ENCODE measurements around the gene MEX3C. TPM values are rescaled to one million over a fixed set of nuclear protein-coding genes. Genes with fewer than 3 reads are reported as not detected.

Gene MEX3C
- total and polyA plus RNA-seq, 3 experiments from 2014 or later = 11.1 to 69.8 (median 68.6) TPM

GRCh38 chr18:51171223-51171622 is 26.3 kb downstream of the MEX3C start:
- H3K9me3 Mint-ChIP-seq = no peaks in the 10 kb centered on the region
- H3K4me3 Mint-ChIP-seq = no peak overlapping the region
- H3K27ac Mint-ChIP-seq = no peak overlapping the region
- no peaks in the 10 kb centered on the region for H3K4me1 ChIP-seq (ENCODE audit: insufficient read depth, low read length)
- H3K4me3 ChIP-seq (ENCODE audit: low read length) = no peak overlapping the region
- ChIA-PET CTCF (interaction anchor here (1.0 kb wide), 1 partner anchor 26 kb away, joined by 3 read pairs; the partner anchor contains the start of gene MEX3C), POLR2A (no interaction called here)
- no peak overlapping the region for H3K27ac ChIP-seq (ENCODE audit: low read depth, low read length)
- H3K4me1 Mint-ChIP-seq = peaks cover 36 to 75% (median 64%) of the 10 kb centered on the region in 3 donors
- no peaks in the 10 kb centered on the region for H3K9me3 ChIP-seq (ENCODE audit: low read length)
- DNase-seq = no peak
- no peaks in the 10 kb centered on the region for H3K27me3 ChIP-seq (ENCODE audit: insufficient read depth, low read length, poor library complexity, severe bottlenecking)
- no peaks in the 10 kb centered on the region for H3K27me3 Mint-ChIP-seq
- H3K36me3 Mint-ChIP-seq = peaks cover under 1 to 22% (median 5%) of the 10 kb centered on the region in 3 donors
- peaks cover 6% of the 10 kb centered on the region for H3K36me3 ChIP-seq (ENCODE audit: insufficient read depth, low read length)

GRCh38 chr18:51170664-51171063 is 26.8 kb downstream of the MEX3C start:
- ChIA-PET POLR2A (no interaction called here), CTCF (no interaction called here)
- no peak for DNase-seq
- H3K36me3 ChIP-seq (ENCODE audit: insufficient read depth, low read length) = peaks cover 2% of the 10 kb centered on the region
- H3K27me3 ChIP-seq (ENCODE audit: insufficient read depth, low read length, poor library complexity, severe bottlenecking) = no peaks in the 10 kb centered on the region
- H3K4me3 Mint-ChIP-seq = no peak overlapping the region
- H3K9me3 ChIP-seq (ENCODE audit: low read length) = no peaks in the 10 kb centered on the region
- peaks cover 36 to 69% (median 60%) of the 10 kb centered on the region in 3 donors for H3K4me1 Mint-ChIP-seq
- H3K27ac ChIP-seq (ENCODE audit: low read depth, low read length) = no peak overlapping the region
- H3K9me3 Mint-ChIP-seq = no peaks in the 10 kb centered on the region
- no peak overlapping the region for H3K4me3 ChIP-seq (ENCODE audit: low read length)
- no peaks in the 10 kb centered on the region for H3K4me1 ChIP-seq (ENCODE audit: insufficient read depth, low read length)
- no peaks in the 10 kb centered on the region for H3K27me3 Mint-ChIP-seq
- H3K36me3 Mint-ChIP-seq = peaks cover 0 to 17% (median 2%) of the 10 kb centered on the region in 3 donors
- H3K27ac Mint-ChIP-seq = peak overlapping the region in 1 of 8 donors; percentile 66

GRCh38 chr18:51169731-51170130 is 27.8 kb downstream of the MEX3C start:
- H3K4me1 ChIP-seq (ENCODE audit: insufficient read depth, low read length) = no peaks in the 10 kb centered on the region
- H3K9me3 Mint-ChIP-seq = no peaks in the 10 kb centered on the region
- no peaks in the 10 kb centered on the region for H3K36me3 ChIP-seq (ENCODE audit: insufficient read depth, low read length)
- peaks cover 34 to 63% (median 55%) of the 10 kb centered on the region in 3 donors for H3K4me1 Mint-ChIP-seq
- no peaks in the 10 kb centered on the region for H3K27me3 ChIP-seq (ENCODE audit: insufficient read depth, low read length, poor library complexity, severe bottlenecking)
- H3K27ac ChIP-seq (ENCODE audit: low read depth, low read length) = no peak overlapping the region
- ChIA-PET CTCF (no interaction called here), POLR2A (no interaction called here)
- peaks cover 0 to 10% (median 2%) of the 10 kb centered on the region in 3 donors for H3K36me3 Mint-ChIP-seq
- no peak overlapping the region for H3K4me3 Mint-ChIP-seq
- no peaks in the 10 kb centered on the region for H3K9me3 ChIP-seq (ENCODE audit: low read length)
- no peaks in the 10 kb centered on the region for H3K27me3 Mint-ChIP-seq
- no peak overlapping the region for H3K4me3 ChIP-seq (ENCODE audit: low read length)
- H3K27ac Mint-ChIP-seq = peak overlapping the region in 6 of 8 donors; percentile 21 to 89 (median 54)
- DNase-seq = no peak

- no peaks in the 10 kb centered on the region for H3K36me3 ChIP-seq (ENCODE audit: insufficient read depth, low read length)
- no peaks in the 10 kb centered on the region for H3K27me3 ChIP-seq (ENCODE audit: insufficient read depth, low read length, poor library complexity, severe bottlenecking)
- peak overlapping the region in 7 of 8 donors; percentile 34 to 89 (median 61) for H3K27ac Mint-ChIP-seq
- H3K9me3 Mint-ChIP-seq = no peaks in the 10 kb centered on the region
- no peaks in the 10 kb centered on the region for H3K4me1 ChIP-seq (ENCODE audit: insufficient read depth, low read length)
- H3K4me3 ChIP-seq (ENCODE audit: low read length) = no peak overlapping the region
- peaks cover 0 to 7% (median 2%) of the 10 kb centered on the region in 3 donors for H3K36me3 Mint-ChIP-seq
- H3K4me1 Mint-ChIP-seq = peaks cover 31 to 57% (median 51%) of the 10 kb centered on the region in 3 donors
- ChIA-PET POLR2A (interaction anchor here (1.4 kb wide), 1 partner anchor 15 kb away, joined by 3 read pairs; no protein-coding TSS in a partner anchor), CTCF (no interaction called here)
- no peaks in the 10 kb centered on the region for H3K27me3 Mint-ChIP-seq
- no peak overlapping the region for H3K27ac ChIP-seq (ENCODE audit: low read depth, low read length)
- DNase-seq = peak in 1 of 5 donors; percentile 5
- H3K4me3 Mint-ChIP-seq = peak overlapping the region in 4 of 7 donors; percentile 8 to 73 (median 43)
- no peaks in the 10 kb centered on the region for H3K9me3 ChIP-seq (ENCODE audit: low read length)
Measured at GRCh38 chr18:51168960-51169662, 28.4 kb downstream of the MEX3C start.

GRCh38 chr18:51168026-51168742 is 29.3 kb downstream of the MEX3C start:
- Mint-ChIP-seq H3K4me3 (no peak overlapping the region), H3K9me3 (no peaks in the 10 kb centered on the region), H3K4me1 (peaks cover 31 to 53% (median 48%) of the 10 kb centered on the region in 3 donors), H3K36me3 (peaks cover 0 to 4% (median 2%) of the 10 kb centered on the region in 3 donors), H3K27me3 (no peaks in the 10 kb centered on the region), H3K27ac (peak overlapping the region in 2 of 8 donors; percentile 37 to 79)
- Histone ChIP-seq H3K4me3 (ENCODE audit: low read length) (no peak overlapping the region), H3K36me3 (ENCODE audit: insufficient read depth, low read length) (no peaks in the 10 kb centered on the region), H3K27me3 (ENCODE audit: insufficient read depth, low read length, poor library complexity, severe bottlenecking) (no peaks in the 10 kb centered on the region), H3K27ac (ENCODE audit: low read depth, low read length) (no peak overlapping the region), H3K9me3 (ENCODE audit: low read length) (no peaks in the 10 kb centered on the region), H3K4me1 (ENCODE audit: insufficient read depth, low read length) (no peaks in the 10 kb centered on the region)
- CTCF ChIA-PET = no interaction called here
- POLR2A ChIA-PET = interaction anchor here (1.4 kb wide), 1 partner anchor 14 kb away, joined by 3 read pairs; no protein-coding TSS in a partner anchor
- DNase-seq = no peak

GRCh38 chr18:51165296-51165695 is 32.2 kb downstream of the MEX3C start:
- Mint-ChIP-seq H3K9me3 (no peaks in the 10 kb centered on the region), H3K4me1 (peaks cover 29 to 36% (median 34%) of the 10 kb centered on the region in 3 donors), H3K27ac (peak overlapping the region in 1 of 8 donors; percentile 59)

GRCh38 chr18:51164761-51165281 is 32.7 kb downstream of the MEX3C start:
- POLR2A ChIA-PET = no interaction called here
- Mint-ChIP-seq H3K36me3 (no peaks in the 10 kb centered on the region), H3K27me3 (no peaks in the 10 kb centered on the region)

More at GRCh38 chr18:51165296-51165695, 32.2 kb downstream of the MEX3C start:
- CTCF ChIA-PET = no interaction called here
- no peaks in the 10 kb centered on the region for H3K27me3 ChIP-seq (ENCODE audit: insufficient read depth, low read length, poor library complexity, severe bottlenecking)
- H3K36me3 ChIP-seq (ENCODE audit: insufficient read depth, low read length) = no peaks in the 10 kb centered on the region
- no peak for DNase-seq
- H3K36me3 Mint-ChIP-seq = no peaks in the 10 kb centered on the region
- no peaks in the 10 kb centered on the region for H3K27me3 Mint-ChIP-seq
- H3K4me1 ChIP-seq (ENCODE audit: insufficient read depth, low read length) = no peaks in the 10 kb centered on the region
- H3K27ac ChIP-seq (ENCODE audit: low read depth, low read length) = no peak overlapping the region
- no peak overlapping the region for H3K4me3 ChIP-seq (ENCODE audit: low read length)
- H3K4me3 Mint-ChIP-seq = no peak overlapping the region
- POLR2A ChIA-PET = no interaction called here
- H3K9me3 ChIP-seq (ENCODE audit: low read length) = no peaks in the 10 kb centered on the region

GRCh38 chr18:51164342-51164741 is 33.1 kb downstream of the MEX3C start:
- H3K27ac Mint-ChIP-seq = peak overlapping the region in 1 of 8 donors; percentile 41
- no peaks in the 10 kb centered on the region for H3K27me3 Mint-ChIP-seq
- H3K4me1 ChIP-seq (ENCODE audit: insufficient read depth, low read length) = no peaks in the 10 kb centered on the region
- no peak for DNase-seq
- no peak overlapping the region for H3K4me3 ChIP-seq (ENCODE audit: low read length)
- H3K9me3 ChIP-seq (ENCODE audit: low read length) = no peaks in the 10 kb centered on the region
- H3K4me3 Mint-ChIP-seq = no peak overlapping the region
- peaks cover 20 to 26% (median 24%) of the 10 kb centered on the region in 3 donors for H3K4me1 Mint-ChIP-seq
- no peaks in the 10 kb centered on the region for H3K36me3 Mint-ChIP-seq
- no peak overlapping the region for H3K27ac ChIP-seq (ENCODE audit: low read depth, low read length)
- no peaks in the 10 kb centered on the region for H3K36me3 ChIP-seq (ENCODE audit: insufficient read depth, low read length)
- ChIA-PET POLR2A (no interaction called here), CTCF (no interaction called here)
- H3K9me3 Mint-ChIP-seq = no peaks in the 10 kb centered on the region
- H3K27me3 ChIP-seq (ENCODE audit: insufficient read depth, low read length, poor library complexity, severe bottlenecking) = no peaks in the 10 kb centered on the region

More at GRCh38 chr18:51164761-51165281, 32.7 kb downstream of the MEX3C start:
- Mint-ChIP-seq H3K4me3 (no peak overlapping the region), H3K9me3 (no peaks in the 10 kb centered on the region), H3K27ac (no peak overlapping the region), H3K4me1 (peaks cover 25 to 31% (median 29%) of the 10 kb centered on the region in 3 donors)
- DNase-seq = no peak
- Histone ChIP-seq H3K9me3 (ENCODE audit: low read length) (no peaks in the 10 kb centered on the region), H3K27ac (ENCODE audit: low read depth, low read length) (no peak overlapping the region), H3K36me3 (ENCODE audit: insufficient read depth, low read length) (no peaks in the 10 kb centered on the region), H3K4me1 (ENCODE audit: insufficient read depth, low read length) (no peaks in the 10 kb centered on the region), H3K4me3 (ENCODE audit: low read length) (no peak overlapping the region), H3K27me3 (ENCODE audit: insufficient read depth, low read length, poor library complexity, severe bottlenecking) (no peaks in the 10 kb centered on the region)
- CTCF ChIA-PET = no interaction called here

All from CD8-positive, alpha-beta memory T cell (primary cell).